ENCODE data around the gene CCDC33.

The CCDC33 gene

GRCh38 chr15:74281147-74282133, 45.3 kb downstream of the CCDC33 start:
- DNase-seq (ENCODE audit: extremely low read depth in 1 of 2, low read depth in 1 of 2): no peak

GRCh38 chr15:74283368-74283767, 47.2 kb downstream of the CCDC33 start:
- no peak for DNase-seq (ENCODE audit: extremely low read depth in 1 of 2, low read depth in 1 of 2)

GRCh38 chr15:74289671-74290070, 53.5 kb downstream of the CCDC33 start:
- no peak for DNase-seq (ENCODE audit: extremely low read depth in 1 of 2, low read depth in 1 of 2)

- no peak for DNase-seq (ENCODE audit: extremely low read depth in 1 of 2, low read depth in 1 of 2)
Observed at GRCh38 chr15:74290645-74291044, 54.5 kb downstream of the CCDC33 start.

- peak in 1 of 2 donors; percentile 55 for DNase-seq (ENCODE audit: extremely low read depth in 1 of 2, low read depth in 1 of 2)
Observed at GRCh38 chr15:74291101-74292071, 55.3 kb downstream of the CCDC33 start.

GRCh38 chr15:74293021-74293810, 57.1 kb downstream of the CCDC33 start:
- DNase-seq (ENCODE audit: extremely low read depth in 1 of 2, low read depth in 1 of 2): no peak

- no peak for DNase-seq (ENCODE audit: extremely low read depth in 1 of 2, low read depth in 1 of 2)
Observed at GRCh38 chr15:74294010-74294409, 57.9 kb downstream of the CCDC33 start.

- no peak for DNase-seq (ENCODE audit: extremely low read depth in 1 of 2, low read depth in 1 of 2)
Observed at GRCh38 chr15:74295800-74296199, 59.7 kb downstream of the CCDC33 start.

- DNase-seq (ENCODE audit: extremely low read depth in 1 of 2, low read depth in 1 of 2): no peak
Observed at GRCh38 chr15:74297887-74298286, 61.8 kb downstream of the CCDC33 start.

GRCh38 chr15:74300057-74300795, 64.1 kb downstream of the CCDC33 start:
- no peak for DNase-seq (ENCODE audit: extremely low read depth in 1 of 2, low read depth in 1 of 2)

GRCh38 chr15:74301583-74302361, 65.6 kb downstream of the CCDC33 start:
- DNase-seq (ENCODE audit: extremely low read depth in 1 of 2, low read depth in 1 of 2): no peak

- peak in 1 of 2 donors; percentile 14 for DNase-seq (ENCODE audit: extremely low read depth in 1 of 2, low read depth in 1 of 2)
Observed at GRCh38 chr15:74302821-74303359, 66.8 kb downstream of the CCDC33 start.

GRCh38 chr15:74303741-74304309, 67.7 kb downstream of the CCDC33 start:
- DNase-seq (ENCODE audit: extremely low read depth in 1 of 2, low read depth in 1 of 2): no peak

- DNase-seq (ENCODE audit: extremely low read depth in 1 of 2, low read depth in 1 of 2): no peak
Observed at GRCh38 chr15:74304431-74304830, 68.3 kb downstream of the CCDC33 start.

- no peak for DNase-seq (ENCODE audit: extremely low read depth in 1 of 2, low read depth in 1 of 2)
Observed at GRCh38 chr15:74305687-74306086, 69.6 kb downstream of the CCDC33 start.

- no peak for DNase-seq (ENCODE audit: extremely low read depth in 1 of 2, low read depth in 1 of 2)
Observed at GRCh38 chr15:74306781-74307217, 70.7 kb downstream of the CCDC33 start.

- DNase-seq (ENCODE audit: extremely low read depth in 1 of 2, low read depth in 1 of 2): no peak
Observed at GRCh38 chr15:74307827-74308811, 72.0 kb downstream of the CCDC33 start.
